PC-3 (cell line): ENCODE measurements around the gene SRSF1. TPM values are rescaled to one million over a fixed set of nuclear protein-coding genes. Genes with fewer than 3 reads are reported as not detected.

Source experiments
- ATAC-seq: fragments of 200-7000 bp; cut with Tn5 transposase; 2 replicates; pipeline ENCODE4 v1.9.1; 2020; ENCODE audit warnings: mild to moderate bottlenecking, moderate library complexity
- BruUV-seq: library from RNA; stranded (reverse); fragments of 400-500 nt; replicated peaks from 2 replicates; lab custom pipeline; 2021; lab: Mats Ljungman, UMichigan
- CTCF ChIA-PET: fragments of 300-600 bp; sonication (Branson Sonifier 250); formaldehyde crosslinking; loops from one replicate; lab custom pipeline; 2022; ENCODE audit warnings: antibody characterized with exemption; lab: Charles Lee
- POLR2A ChIA-PET: fragments of 300-600 bp; sonication (Branson Sonifier 250); formaldehyde crosslinking; loops from one replicate; lab custom pipeline; 2022; ENCODE audit warnings: antibody characterized with exemption; ENCODE audit not compliant: unreplicated experiment; lab: Charles Lee
- DNase-seq: peaks from one replicate; pipeline ENCODE4 v3.0.0-alpha.2; 2015
- H2AFZ ChIP-seq: fragments of 300-600 bp; sonication (generic); 2 replicates; pipeline ENCODE4 v1.6.0; 2016; ENCODE audit warnings: antibody characterized with exemption, low read length
- H3F3A ChIP-seq: fragments of 300-600 bp; sonication (generic); one replicate; pipeline ENCODE4 v1.6.0; 2017; ENCODE audit warnings: antibody characterized with exemption, low read length, control low read depth, mild to moderate bottlenecking; ENCODE audit not compliant: unreplicated experiment
- H3K27ac ChIP-seq: fragments of 300-600 bp; sonication (generic); 2 replicates; pipeline ENCODE4 v1.5.1; 2016; ENCODE audit warnings: mild to moderate bottlenecking, low read length
- H3K27me3 ChIP-seq: fragments of 300-600 bp; sonication (generic); 2 replicates; pipeline ENCODE4 v1.6.1; 2016; ENCODE audit warnings: low read length, mixed read lengths
- H3K36me3 ChIP-seq: fragments of 300-600 bp; sonication (generic); 2 replicates; pipeline ENCODE4 v1.6.1; 2016; ENCODE audit warnings: low read depth, mixed run types, low read length, mixed read lengths
- H3K4me1 ChIP-seq: fragments of 300-600 bp; sonication (generic); 2 replicates; pipeline ENCODE4 v1.5.1; 2016; ENCODE audit warnings: low read length; ENCODE audit not compliant: insufficient read depth
- H3K4me2 ChIP-seq: fragments of 300-600 bp; sonication (generic); 2 replicates; pipeline ENCODE4 v1.6.0; 2016; ENCODE audit warnings: low read length
- H3K4me3 ChIP-seq: fragments of 300-600 bp; sonication (generic); 2 replicates; pipeline ENCODE4 v1.5.1; 2016; ENCODE audit warnings: mild to moderate bottlenecking, low read length, mixed read lengths
- H3K79me2 ChIP-seq: fragments of 300-600 bp; sonication (generic); 2 replicates; pipeline ENCODE4 v1.6.1; 2017; ENCODE audit warnings: low read length, mixed read lengths
- H3K9ac ChIP-seq: fragments of 300-600 bp; sonication (generic); 2 replicates; pipeline ENCODE4 v1.6.0; 2016; ENCODE audit warnings: mild to moderate bottlenecking, low read length
- H3K9me2 ChIP-seq: fragments of 300-600 bp; sonication (generic); replicated peaks from 2 replicates; pipeline ENCODE4 v1.6.1; 2016; ENCODE audit warnings: mixed run types, low read length, mixed read lengths
- H3K9me3 ChIP-seq: fragments of 300-600 bp; sonication (generic); 2 replicates; pipeline ENCODE4 v1.6.1; 2016; ENCODE audit warnings: low read length, mixed read lengths
- H4K20me1 ChIP-seq: fragments of 300-600 bp; sonication (generic); 2 replicates; pipeline ENCODE4 v1.6.1; 2016; ENCODE audit warnings: low read length, mixed read lengths
- CTCF ChIP-seq: fragments of 300-600 bp; sonication (generic); conservative IDR thresholded peaks from 2 replicates; pipeline ENCODE4 v1.5.1; 2017; ENCODE audit warnings: antibody characterized with exemption, low read depth, mild to moderate bottlenecking, low read length
- EZH2 ChIP-seq: fragments of 300-600 bp; sonication (generic); IDR thresholded peaks from one replicate; pipeline ENCODE4 v1.6.1; 2017; ENCODE audit warnings: antibody characterized with exemption, mild to moderate bottlenecking, low read length; ENCODE audit not compliant: unreplicated experiment
- EZH2phosphoT487 ChIP-seq: fragments of 300-600 bp; sonication (generic); IDR thresholded peaks from 2 replicates; pipeline ENCODE4 v1.6.1; 2018; ENCODE audit warnings: mild to moderate bottlenecking, antibody characterized with exemption, low read length, borderline replicate concordance
- intact Hi-C: fragments of 100-400 bp; cut with micrococcal nuclease; formaldehyde crosslinking; loops from 2 replicates; pipeline ENCODE4 v1.9.0; 2023
- total RNA-seq: library from RNA; depleted of rRNA; stranded (reverse); fragments of >200 nt; gene quantifications from 2 replicates; pipeline ENCODE4 v1.2.3, GENCODE V29; 2014

Gene SRSF1
- total RNA-seq, 1 experiment from 2014 or later = 325 TPM

GRCh38 chr17:57984261-57984890 is 22.7 kb downstream of the SRSF1 start:
- intact Hi-C loops = loop anchor here (2.0 kb wide), 1 partner anchor 28 kb away; no protein-coding TSS in a partner anchor
- peak overlapping the region; percentile 96 for H3K4me2 ChIP-seq
- POLR2A ChIA-PET = no interaction called here

GRCh38 chr17:57983446-57983845 is 23.6 kb downstream of the SRSF1 start:
- H3K9ac ChIP-seq = no peak overlapping the region
- POLR2A ChIA-PET = no interaction called here
- DNase-seq (no peak), ATAC-seq (no peak)
- peaks cover 88% of the 10 kb centered on the region for H3K79me2 ChIP-seq
- H3K27ac ChIP-seq = no peak overlapping the region
- no peak overlapping the region for H3K4me3 ChIP-seq
- no peaks in the 10 kb centered on the region for H3K27me3 ChIP-seq
- CTCF ChIA-PET = interaction anchor here (0.6 kb wide), 1 partner anchor 32 kb away, joined by 3 read pairs; no protein-coding TSS in a partner anchor
- H3F3A ChIP-seq = peaks cover 6% of the 10 kb centered on the region
- no TSS peak for BruUV-seq
- no peaks in the 10 kb centered on the region for H3K9me3 ChIP-seq
- peaks cover 43% of the 10 kb centered on the region for H4K20me1 ChIP-seq
- no peak overlapping the region for H3K4me2 ChIP-seq
- H2AFZ ChIP-seq = no peak overlapping the region
- peaks cover 66% of the 10 kb centered on the region for H3K36me3 ChIP-seq
- H3K4me1 ChIP-seq = peaks cover 36% of the 10 kb centered on the region
- TF ChIP-seq EZH2 (no peak), EZH2phosphoT487 (no peak), CTCF (no peak)
- intact Hi-C loops = no loop called here
- H3K9me2 ChIP-seq = no peaks in the 10 kb centered on the region

More at GRCh38 chr17:57984261-57984890, 22.7 kb downstream of the SRSF1 start:
- BruUV-seq = no TSS peak
- Histone ChIP-seq H3F3A (peaks cover 6% of the 10 kb centered on the region), H4K20me1 (peaks cover 43% of the 10 kb centered on the region), H3K79me2 (peaks cover 79% of the 10 kb centered on the region), H3K27me3 (no peaks in the 10 kb centered on the region), H3K9me3 (no peaks in the 10 kb centered on the region), H2AFZ (no peak overlapping the region), H3K4me3 (peak overlapping the region; percentile 80), H3K9ac (no peak overlapping the region), H3K4me1 (peaks cover 44% of the 10 kb centered on the region), H3K36me3 (peaks cover 57% of the 10 kb centered on the region), H3K9me2 (no peaks in the 10 kb centered on the region), H3K27ac (no peak overlapping the region)
- CTCF ChIA-PET = interaction anchor here (0.5 kb wide), 1 partner anchor 124 kb away, joined by 9 read pairs; no protein-coding TSS in a partner anchor
- ATAC-seq (no peak), DNase-seq (no peak)
- TF ChIP-seq EZH2phosphoT487 = no peak
- TF ChIP-seq CTCF = no peak
- no peak for TF ChIP-seq EZH2
